HG02884 (cell line): Measurements from ENCODE around the gene RAPGEF2.

Source experiments
- ATAC-seq: cut with Tn5 transposase; IDR thresholded peaks from one replicate; pipeline ENCODE4 v1.9.1; 2021; ENCODE audit warnings: mild to moderate bottlenecking, moderate library complexity; ENCODE audit not compliant: unreplicated experiment

RAPGEF2 gene

GRCh38 chr4:159269116-159269515, 166.2 kb downstream of the RAPGEF2 start:
- ATAC-seq = no peak

- no peak for ATAC-seq
Observed at GRCh38 chr4:159269956-159270355, 167.1 kb downstream of the RAPGEF2 start.

- ATAC-seq = no peak
Observed at GRCh38 chr4:159271856-159272255, 169.0 kb downstream of the RAPGEF2 start.

- no peak for ATAC-seq
Observed at GRCh38 chr4:159272273-159273140, 169.6 kb downstream of the RAPGEF2 start.

GRCh38 chr4:159273141-159273438, 170.2 kb downstream of the RAPGEF2 start:
- ATAC-seq = no peak

- ATAC-seq = no peak
Observed at GRCh38 chr4:159273841-159274240, 171.0 kb downstream of the RAPGEF2 start.

GRCh38 chr4:159278399-159278798, 175.5 kb downstream of the RAPGEF2 start:
- ATAC-seq = no peak

- no peak for ATAC-seq
Observed at GRCh38 chr4:159279084-159279483, 176.2 kb downstream of the RAPGEF2 start.

GRCh38 chr4:159280442-159281172, 177.7 kb downstream of the RAPGEF2 start:
- ATAC-seq = no peak

GRCh38 chr4:159281771-159282170, 178.9 kb downstream of the RAPGEF2 start:
- ATAC-seq = no peak

- no peak for ATAC-seq
Observed at GRCh38 chr4:159282329-159282728, 179.4 kb downstream of the RAPGEF2 start.

- ATAC-seq = no peak
Observed at GRCh38 chr4:159282944-159283343, 180.1 kb downstream of the RAPGEF2 start.

GRCh38 chr4:159283696-159284095, 180.8 kb downstream of the RAPGEF2 start:
- ATAC-seq = no peak

GRCh38 chr4:159284113-159284512, 181.2 kb downstream of the RAPGEF2 start:
- ATAC-seq = no peak

GRCh38 chr4:159284733-159285132, 181.9 kb downstream of the RAPGEF2 start:
- no peak for ATAC-seq

GRCh38 chr4:159287767-159288166, 184.9 kb downstream of the RAPGEF2 start:
- no peak for ATAC-seq

GRCh38 chr4:159289682-159290081, 186.8 kb downstream of the RAPGEF2 start:
- no peak for ATAC-seq

- no peak for ATAC-seq
Observed at GRCh38 chr4:159290321-159291030, 187.6 kb downstream of the RAPGEF2 start.

- no peak for ATAC-seq
Observed at GRCh38 chr4:159291176-159291575, 188.3 kb downstream of the RAPGEF2 start.

- no peak for ATAC-seq
Observed at GRCh38 chr4:159292137-159292896, 189.4 kb downstream of the RAPGEF2 start.
